ES-I3 (cell line): ENCODE measurements around the gene DHDH.
"Not testable (repeated sequence)": the region's sequence is repeated elsewhere in the genome, so short reads cannot be mapped to it uniquely, and the experiment has no call there.

Experiments
- H3K36me3 ChIP-seq: 2 replicates; pipeline ENCODE4 v1.6.1; 2013; ENCODE audit warnings: mild to moderate bottlenecking, low read length, control low read depth, moderate library complexity; ENCODE audit not compliant: insufficient read depth
- H3K4me1 ChIP-seq: 2 replicates; pipeline ENCODE4 v1.6.1; 2013; ENCODE audit warnings: mild to moderate bottlenecking, control low read depth, low read length; ENCODE audit not compliant: insufficient read depth
- H3K9ac ChIP-seq: 2 replicates; pipeline ENCODE4 v1.6.1; 2013; ENCODE audit warnings: low read depth, mild to moderate bottlenecking, low read length, moderate library complexity
- H3K9me3 ChIP-seq: 2 replicates; pipeline ENCODE4 v1.6.1; 2013; ENCODE audit warnings: mild to moderate bottlenecking, low read length, moderate library complexity; ENCODE audit not compliant: control insufficient read depth, insufficient read depth

Gene DHDH

GRCh38 chr19:48925240-48925843 lies 8.2 kb upstream of the DHDH start:
- H3K36me3 ChIP-seq = no peaks in the 10 kb centered on the region; the same call in 1 of the 2 replicates
- no peak overlapping the region for H3K9ac ChIP-seq
- no peaks in the 10 kb centered on the region for H3K4me1 ChIP-seq
- H3K9me3 ChIP-seq = no peaks in the 10 kb centered on the region

GRCh38 chr19:48925890-48926289 lies 7.6 kb upstream of the DHDH start:
- H3K9ac ChIP-seq, H3K9me3 ChIP-seq, H3K36me3 ChIP-seq: not testable (repeated sequence)

GRCh38 chr19:48926909-48927308 lies 6.6 kb upstream of the DHDH start:
- H3K36me3 ChIP-seq = no peaks in the 10 kb centered on the region; the same call in 1 of the 2 replicates
- H3K4me1 ChIP-seq = no peaks in the 10 kb centered on the region
- no peak overlapping the region for H3K9ac ChIP-seq
- no peaks in the 10 kb centered on the region for H3K9me3 ChIP-seq

More at GRCh38 chr19:48925890-48926289, 7.6 kb upstream of the DHDH start:
- not testable (repeated sequence) for H3K4me1 ChIP-seq

GRCh38 chr19:48927692-48928091 lies 5.8 kb upstream of the DHDH start:
- not testable (repeated sequence) for H3K36me3 ChIP-seq, H3K9ac ChIP-seq, H3K9me3 ChIP-seq, H3K4me1 ChIP-seq

GRCh38 chr19:48928164-48929025 lies 5.1 kb upstream of the DHDH start:
- H3K9ac ChIP-seq = no peak overlapping the region
- no peaks in the 10 kb centered on the region for H3K36me3 ChIP-seq
- no peaks in the 10 kb centered on the region for H3K9me3 ChIP-seq
- peaks cover 8% of the 10 kb centered on the region; the same call in 1 of the 2 replicates for H3K4me1 ChIP-seq

GRCh38 chr19:48934837-48935236 lies 1.3 kb downstream of the DHDH start:
- no peak overlapping the region for H3K9ac ChIP-seq
- H3K36me3 ChIP-seq = no peaks in the 10 kb centered on the region
- peaks cover 8% of the 10 kb centered on the region; the same call in 1 of the 2 replicates for H3K4me1 ChIP-seq
- H3K9me3 ChIP-seq = no peaks in the 10 kb centered on the region

GRCh38 chr19:48935864-48936263 lies 2.4 kb downstream of the DHDH start:
- Histone ChIP-seq H3K9me3 (no peaks in the 10 kb centered on the region), H3K9ac (no peak overlapping the region), H3K4me1 (peaks cover 8% of the 10 kb centered on the region; the same call in 1 of the 2 replicates), H3K36me3 (no peaks in the 10 kb centered on the region)

GRCh38 chr19:48938256-48938655 lies 4.8 kb downstream of the DHDH start:
- no peaks in the 10 kb centered on the region for H3K9me3 ChIP-seq
- no peaks in the 10 kb centered on the region for H3K4me1 ChIP-seq
- H3K9ac ChIP-seq = no peak overlapping the region
- no peaks in the 10 kb centered on the region for H3K36me3 ChIP-seq

- Histone ChIP-seq H3K9ac (no peak overlapping the region), H3K36me3 (no peaks in the 10 kb centered on the region)
These were observed 7.4 kb downstream of the DHDH start for GRCh38 chr19:48940902-48941301.

GRCh38 chr19:48943081-48943480 lies 9.6 kb downstream of the DHDH start:
- Histone ChIP-seq H3K4me1 (no peaks in the 10 kb centered on the region), H3K36me3 (no peaks in the 10 kb centered on the region), H3K9me3 (no peaks in the 10 kb centered on the region; the same call in 1 of the 2 replicates), H3K9ac (no peak overlapping the region)

More at GRCh38 chr19:48940902-48941301, 7.4 kb downstream of the DHDH start:
- Histone ChIP-seq H3K9me3 (no peaks in the 10 kb centered on the region), H3K4me1 (no peaks in the 10 kb centered on the region)

- Histone ChIP-seq H3K9ac (no peak overlapping the region), H3K36me3 (no peaks in the 10 kb centered on the region), H3K4me1 (no peaks in the 10 kb centered on the region), H3K9me3 (no peaks in the 10 kb centered on the region; the same call in 1 of the 2 replicates)
These were observed 11.9 kb downstream of the DHDH start for GRCh38 chr19:48945415-48945814.

GRCh38 chr19:48945817-48946216 lies 12.3 kb downstream of the DHDH start:
- no peaks in the 10 kb centered on the region for H3K4me1 ChIP-seq
- no peak overlapping the region for H3K9ac ChIP-seq
- no peaks in the 10 kb centered on the region for H3K36me3 ChIP-seq
- no peaks in the 10 kb centered on the region; the same call in 1 of the 2 replicates for H3K9me3 ChIP-seq

- H3K36me3 ChIP-seq = no peaks in the 10 kb centered on the region
- no peaks in the 10 kb centered on the region for H3K4me1 ChIP-seq
- H3K9me3 ChIP-seq = no peaks in the 10 kb centered on the region; the same call in 1 of the 2 replicates
- H3K9ac ChIP-seq = no peak overlapping the region
These were observed 13.2 kb downstream of the DHDH start for GRCh38 chr19:48946463-48947257.

GRCh38 chr19:48947258-48947542 lies 13.7 kb downstream of the DHDH start:
- Histone ChIP-seq H3K36me3 (no peaks in the 10 kb centered on the region), H3K9ac (no peak overlapping the region), H3K4me1 (no peaks in the 10 kb centered on the region), H3K9me3 (no peaks in the 10 kb centered on the region; the same call in 1 of the 2 replicates)
